ENCODE data around the gene UBL4A. TPM values are rescaled to one million over a fixed set of nuclear protein-coding genes. Genes with fewer than 3 reads are reported as not detected.

UBL4A gene
- total RNA-seq, 2 donors from 2014 or later = 54.6 to 61.0 TPM

- peaks cover 8% of the 10 kb centered on the region for H3K36me3 ChIP-seq
- H3K27me3 ChIP-seq = no peaks in the 10 kb centered on the region
- no peaks in the 10 kb centered on the region for H3K9me3 ChIP-seq
- H3K4me1 ChIP-seq = peaks cover 0 to 5% of the 10 kb centered on the region in 2 donors
- no peak overlapping the region for H3K4me3 ChIP-seq
- DNase-seq (ENCODE audit: low spot score) = no peak
- no peak for TF ChIP-seq CTCF (IDR thresholded peaks at IDR 0.05)
- peak overlapping the region in 1 of 2 donors; percentile 35 for H3K27ac ChIP-seq
Measured at GRCh38 chrX:154460326-154460725, 26.1 kb downstream of the UBL4A start.

- Histone ChIP-seq H3K9me3 (no peaks in the 10 kb centered on the region), H3K27ac (peak overlapping the region; percentile 23 to 35), H3K27me3 (no peaks in the 10 kb centered on the region), H3K36me3 (peaks cover 8% of the 10 kb centered on the region), H3K4me3 (peak overlapping the region in 1 of 2 donors; percentile 66), H3K4me1 (peaks cover 0 to 5% of the 10 kb centered on the region in 2 donors)
- no peak for TF ChIP-seq CTCF (IDR thresholded peaks at IDR 0.05)
- no peak for DNase-seq (ENCODE audit: low spot score)
Measured at GRCh38 chrX:154459832-154460231, 26.6 kb downstream of the UBL4A start.

GRCh38 chrX:154458954-154459778 lies 27.2 kb downstream of the UBL4A start:
- no peak for TF ChIP-seq CTCF (IDR thresholded peaks at IDR 0.05)
- no peaks in the 10 kb centered on the region for H3K9me3 ChIP-seq
- no peaks in the 10 kb centered on the region for H3K27me3 ChIP-seq
- H3K4me3 ChIP-seq = peak overlapping the region; percentile 38 to 66
- peak overlapping the region; percentile 72 to 74 for H3K27ac ChIP-seq
- H3K4me1 ChIP-seq = peaks cover 0 to 5% of the 10 kb centered on the region in 2 donors
- DNase-seq (ENCODE audit: low spot score) = no peak
- H3K36me3 ChIP-seq = peaks cover 8% of the 10 kb centered on the region

- no peak for TF ChIP-seq CTCF (IDR thresholded peaks at IDR 0.05)
- Histone ChIP-seq H3K4me1 (peaks cover 0 to 5% of the 10 kb centered on the region in 2 donors), H3K4me3 (peak within 1 kb of the TSS; percentile 42 to 66), H3K36me3 (peaks cover 8% of the 10 kb centered on the region), H3K9me3 (no peaks in the 10 kb centered on the region), H3K27me3 (no peaks in the 10 kb centered on the region), H3K27ac (peak within 1 kb of the TSS; percentile 72 to 74)
- DNase-seq (ENCODE audit: low spot score) = no peak
Measured at GRCh38 chrX:154458116-154458953, 28.1 kb downstream of the UBL4A start, which contains the start of gene PLXNA3. Gene PLXNA3, plus strand, starts transcription at chrX:154458281. Its CDS starts 1,903 bp downstream, at chrX:154460184.

- Histone ChIP-seq H3K36me3 (peaks cover 8% of the 10 kb centered on the region), H3K27me3 (no peaks in the 10 kb centered on the region), H3K27ac (peak overlapping the region; percentile 72 to 74), H3K4me3 (peak overlapping the region; percentile 42 to 66), H3K4me1 (peaks cover 0 to 5% of the 10 kb centered on the region in 2 donors), H3K9me3 (no peaks in the 10 kb centered on the region)
- no peak for DNase-seq (ENCODE audit: low spot score)
- TF ChIP-seq CTCF (IDR thresholded peaks at IDR 0.05) = no peak
Measured at GRCh38 chrX:154457491-154458115, 28.8 kb downstream of the UBL4A start.

All from right atrium auricular region (tissue), 2 donors.